H1 (cell line): ENCODE measurements around the gene TAS2R31. TPM values are rescaled to one million over a fixed set of nuclear protein-coding genes. Genes with fewer than 3 reads are reported as not detected.

Source experiments
- CTCF ChIA-PET: fragments of 300-600 bp; sonication (Branson Sonifier 250); formaldehyde crosslinking; loops from one replicate; lab custom pipeline; 2021; ENCODE audit not compliant: partially characterized antibody; lab: Charles Lee
- POLR2A ChIA-PET: fragments of 300-600 bp; sonication (Branson Sonifier 250); formaldehyde crosslinking; loops from one replicate; lab custom pipeline; 2021; ENCODE audit warnings: inconsistent platforms; ENCODE audit not compliant: partially characterized antibody; lab: Charles Lee
- DNase-seq, 2 experiments: peaks; one replicate each; pipeline versions ENCODE4 v3.0.0 to v3.0.0-alpha.2; 2010 to 2022; ENCODE audit warnings: low spot score in 2 of 2, low read depth in 1 of 2, mixed read lengths in 1 of 2
- FAIRE-seq: peaks from 2 replicates; lab custom pipeline; 2011; peaks lifted over from hg19 to GRCh38; lab: Jason Lieb, UNC
- H2AFZ ChIP-seq: 2 replicates; pipeline ENCODE4 v1.8.1; 2012; ENCODE audit warnings: low read length, inconsistent platforms
- H2AK5ac ChIP-seq: 2 replicates; pipeline ENCODE4 v1.6.1; 2013; ENCODE audit warnings: low read depth, low read length
- H2BK120ac ChIP-seq: replicated peaks from 2 replicates; pipeline ENCODE3; 2013; ENCODE audit warnings: low read depth, low read length, inconsistent platforms
- H2BK12ac ChIP-seq: 2 replicates; pipeline ENCODE4 v1.6.1; 2013; ENCODE audit warnings: low read depth, low read length
- H2BK15ac ChIP-seq: 2 replicates; pipeline ENCODE4 v1.6.1; 2013; ENCODE audit warnings: low read length
- H2BK20ac ChIP-seq: 2 replicates; pipeline ENCODE4 v1.6.1; 2013; ENCODE audit warnings: low read length
- H2BK5ac ChIP-seq: 2 replicates; pipeline ENCODE4 v1.6.1; 2013; ENCODE audit warnings: low read depth, low read length
- H3K14ac ChIP-seq: 2 replicates; pipeline ENCODE4 v1.6.1; 2013; ENCODE audit warnings: inconsistent platforms; ENCODE audit not compliant: insufficient read length
- H3K18ac ChIP-seq: 2 replicates; pipeline ENCODE4 v1.6.1; 2013; ENCODE audit warnings: low read length; ENCODE audit errors: extremely low read depth
- H3K23ac ChIP-seq: 2 replicates; pipeline ENCODE4 v1.6.1; 2013; ENCODE audit warnings: inconsistent platforms; ENCODE audit not compliant: insufficient read length
- H3K23me2 ChIP-seq: 2 replicates; pipeline ENCODE4 v1.6.1; 2013; ENCODE audit warnings: low read depth, low read length
- H3K27ac ChIP-seq: 2 replicates; pipeline ENCODE4 v1.6.1; 2011; ENCODE audit warnings: low read depth, low read length, inconsistent platforms
- H3K27me3 ChIP-seq, 4 experiments: replicated peaks in 1 of 4; 1 replicate in 1 of 4; 2 replicates in 3 of 4; pipeline versions ENCODE4 v1.6.1 to v1.8.1; 2011 to 2013; ENCODE audit warnings: low read length in 3 of 4, mild to moderate bottlenecking in 3 of 4, inconsistent platforms in 2 of 4, mixed read lengths in 2 of 4, moderate library complexity in 1 of 4; ENCODE audit not compliant: control insufficient read depth in 3 of 4, insufficient read depth in 3 of 4; ENCODE audit errors: extremely low read depth in 1 of 4
- H3K36me3 ChIP-seq, 4 experiments: 2 replicates each; pipeline versions ENCODE4 v1.6.1 to v1.8.1; 2011 to 2013; ENCODE audit warnings: mild to moderate bottlenecking in 4 of 4, low read length in 3 of 4, moderate library complexity in 2 of 4, control low read depth in 1 of 4, inconsistent platforms in 1 of 4; ENCODE audit not compliant: insufficient read depth in 4 of 4, control insufficient read depth in 2 of 4
- H3K4ac ChIP-seq: replicated peaks from 2 replicates; pipeline ENCODE3; 2013; ENCODE audit warnings: low read length, low read depth, mixed read lengths, inconsistent platforms; ENCODE audit not compliant: insufficient read length
- H3K4me1 ChIP-seq, 4 experiments: replicated peaks in 1 of 4; 1 replicate in 1 of 4; 2 replicates in 3 of 4; pipeline versions ENCODE4 v1.6.1 to v1.8.1; 2011 to 2013; ENCODE audit warnings: low read length in 3 of 4, inconsistent platforms in 2 of 4, mixed read lengths in 1 of 4; ENCODE audit not compliant: insufficient read depth in 4 of 4, control insufficient read depth in 3 of 4
- H3K4me2 ChIP-seq, 2 experiments: 2 replicates each; pipeline versions ENCODE4 v1.6.1 to v1.8.1; 2011 to 2013; ENCODE audit warnings: low read depth in 2 of 2, low read length in 2 of 2, control low read depth in 1 of 2, inconsistent platforms in 1 of 2, mild to moderate bottlenecking in 1 of 2; ENCODE audit not compliant: insufficient read depth in 1 of 2
- H3K4me3 ChIP-seq, 4 experiments: fragments of 200-600, 300-600 bp in 1 of 4; sonication (generic), shearing (Covaris generic), sonication (Bioruptor Twin) in 1 of 4; 2 replicates each; pipeline versions ENCODE4 v1.5.1 to v1.8.1; 2011 to 2016; ENCODE audit warnings: low read length in 4 of 4, low read depth in 3 of 4, control low read depth in 2 of 4, inconsistent platforms in 2 of 4, mild to moderate bottlenecking in 2 of 4, mixed read lengths in 1 of 4, moderate library complexity in 1 of 4; ENCODE audit not compliant: insufficient read depth in 2 of 4; ENCODE audit errors: extremely low read depth in 1 of 4
- H3K56ac ChIP-seq: replicated peaks from 2 replicates; pipeline ENCODE3; 2013; ENCODE audit warnings: low read depth, mild to moderate bottlenecking, mixed read lengths, low read length, inconsistent platforms; ENCODE audit not compliant: insufficient read length
- H3K79me1 ChIP-seq: 2 replicates; pipeline ENCODE4 v1.6.1; 2013; ENCODE audit warnings: low read depth, low read length, control low read depth
- H3K79me2 ChIP-seq, 2 experiments: 2 replicates each; pipeline versions ENCODE4 v1.6.1 to v1.8.1; 2012 to 2013; ENCODE audit warnings: low read length in 2 of 2, mild to moderate bottlenecking in 2 of 2, inconsistent platforms in 1 of 2; ENCODE audit not compliant: insufficient read depth in 2 of 2, control insufficient read depth in 1 of 2
- H3K9ac ChIP-seq, 4 experiments: replicated peaks in 1 of 4; 1 replicate in 1 of 4; 2 replicates in 3 of 4; pipeline versions ENCODE4 v1.6.1 to v1.8.1; 2011 to 2013; ENCODE audit warnings: low read depth in 3 of 4, low read length in 3 of 4, control low read depth in 2 of 4, mild to moderate bottlenecking in 2 of 4, moderate library complexity in 2 of 4, inconsistent platforms in 1 of 4; ENCODE audit errors: extremely low read depth in 1 of 4
- H3K9me3 ChIP-seq, 2 experiments: 2 replicates each; pipeline versions ENCODE4 v1.6.1 to v1.8.1; 2012 to 2013; ENCODE audit warnings: mild to moderate bottlenecking in 2 of 2, moderate library complexity in 2 of 2, control low read depth in 1 of 2, inconsistent platforms in 1 of 2, low read depth in 1 of 2, low read length in 1 of 2, mixed read lengths in 1 of 2; ENCODE audit not compliant: insufficient read depth in 2 of 2
- H4K20me1 ChIP-seq, 2 experiments: replicated peaks in 1 of 2; 2 replicates each; pipeline versions ENCODE3 to v1.8.1; 2011 to 2013; ENCODE audit warnings: inconsistent platforms in 2 of 2, low read length in 2 of 2, mild to moderate bottlenecking in 1 of 2; ENCODE audit not compliant: insufficient read depth in 2 of 2, control insufficient read depth in 1 of 2
- H4K5ac ChIP-seq: 2 replicates; pipeline ENCODE4 v1.6.1; 2013; ENCODE audit warnings: low read length, low read depth, mixed read lengths, inconsistent platforms; ENCODE audit not compliant: insufficient read length
- H4K8ac ChIP-seq: 2 replicates; pipeline ENCODE4 v1.8.0; 2013; ENCODE audit warnings: mild to moderate bottlenecking, moderate library complexity, low read length, inconsistent platforms; ENCODE audit not compliant: insufficient read depth; ENCODE audit errors: extremely low read depth
- H4K91ac ChIP-seq: replicated peaks from 2 replicates; pipeline ENCODE3; 2013; ENCODE audit warnings: low read length, mixed read lengths, inconsistent platforms; ENCODE audit not compliant: insufficient read length
- BACH1 ChIP-seq: IDR thresholded peaks from 2 replicates; pipeline ENCODE4 v1.6.1; 2012; ENCODE audit warnings: low read length, improper control_type of control experiment
- CBX5 ChIP-seq: fragments of 300-800, 300-1000 bp; sonication (generic); IDR thresholded peaks from 2 replicates; pipeline ENCODE4 v1.7.1; 2016; ENCODE audit warnings: antibody characterized with exemption, low read length, low read depth
- CBX8 ChIP-seq: fragments of 300-800, 300-1000 bp; sonication (generic); IDR thresholded peaks from 2 replicates; pipeline ENCODE4 v1.7.1; 2016; ENCODE audit warnings: low read depth, low read length, borderline replicate concordance
- CHD1 ChIP-seq: IDR thresholded peaks from 2 replicates; pipeline ENCODE4 v1.6.1; 2012; ENCODE audit warnings: low read depth, low read length, improper control_type of control experiment
- CREB1 ChIP-seq: IDR thresholded peaks from 2 replicates; pipeline ENCODE4 v1.6.1; 2012; ENCODE audit warnings: inconsistent platforms
- EP300 ChIP-seq, 2 experiments: IDR thresholded peaks; 1 replicate in 1 of 2; 2 replicates in 1 of 2; pipeline ENCODE4 v1.6.1; 2011 to 2012; ENCODE audit warnings: low read depth in 2 of 2, low read length in 2 of 2, mild to moderate bottlenecking in 2 of 2, borderline replicate concordance in 1 of 2, inconsistent platforms in 1 of 2, moderate library complexity in 1 of 2
- GTF2F1 ChIP-seq: IDR thresholded peaks from 2 replicates; pipeline ENCODE4 v1.6.1; 2012; ENCODE audit warnings: low read depth, low read length, improper control_type of control experiment, borderline replicate concordance
- POLR2AphosphoS5 ChIP-seq: IDR thresholded peaks from 2 replicates; pipeline ENCODE4 v1.6.1; 2011; ENCODE audit warnings: low read depth, low read length
- RBBP5 ChIP-seq: IDR thresholded peaks from 2 replicates; pipeline ENCODE4 v1.7.1; 2012; ENCODE audit warnings: low read depth, mild to moderate bottlenecking, inconsistent platforms, low read length, moderate library complexity, borderline replicate concordance
- RFX5 ChIP-seq: IDR thresholded peaks from 2 replicates; pipeline ENCODE4 v1.6.1; 2011; ENCODE audit warnings: low read depth, low read length, improper control_type of control experiment, borderline replicate concordance
- RNF2 ChIP-seq: fragments of 200-900, 300-1000 bp; sonication (generic); IDR thresholded peaks from 2 replicates; pipeline ENCODE4 v1.7.1; 2016; ENCODE audit warnings: borderline replicate concordance, low read depth, mild to moderate bottlenecking, antibody characterized with exemption, low read length; ENCODE audit not compliant: poor library complexity, severe bottlenecking; ENCODE audit errors: missing control alignments
- SAP30 ChIP-seq: fragments of 300-600 bp; sonication (generic); IDR thresholded peaks from 2 replicates; pipeline ENCODE4 v1.7.1; 2012; ENCODE audit warnings: low read length, moderate library complexity, mild to moderate bottlenecking, inconsistent platforms; ENCODE audit not compliant: insufficient read depth, insufficient replicate concordance
- SIX5 ChIP-seq: IDR thresholded peaks from 2 replicates; pipeline ENCODE4 v1.6.1; 2011; ENCODE audit warnings: mild to moderate bottlenecking, low read depth, low read length
- SP1 ChIP-seq: IDR thresholded peaks from 2 replicates; pipeline ENCODE4 v1.6.1; 2011; ENCODE audit warnings: low read depth, low read length
- WGBS, 2 experiments: shearing (Covaris generic) in 1 of 2; methylation state at CpG; one replicate each; pipeline versions ENCODE4 v1.1.6 to v1.1.7; 2013 to 2015; ENCODE audit warnings: low lambda C conversion rate in 2 of 2, mixed read lengths in 2 of 2, inconsistent platforms in 1 of 2, low coverage in 1 of 2, missing lambda C conversion rate in 1 of 2; ENCODE audit not compliant: insufficient replicate concordance in 2 of 2, insufficient coverage in 1 of 2, insufficient read length in 1 of 2; ENCODE audit errors: extremely low coverage in 1 of 2, missing lambda C conversion rate in 1 of 2; 5-methylcytosine and 5-hydroxymethylcytosine counted together
- polyA plus RNA-seq, 7 experiments: library from polyadenylated mRNA; depleted of rRNA in 3 of 7; stranded (reverse) in 5 of 7; unstranded in 2 of 7; fragments of >200 nt in 5 of 7; fragments of 200-250 nt in 2 of 7; gene quantifications; 1 replicate in 5 of 7; 2 replicates in 1 of 7; 4 replicates in 1 of 7; pipeline versions ENCODE4 v1.2.1 to v1.2.3, GENCODE V29; 2011 to 2013; ENCODE audit warnings: missing spikeins in 2 of 7, mixed read lengths in 2 of 7
- total RNA-seq: library from RNA; stranded (reverse); fragmentation: NEBNext Ultra II Directional; extraction: Animal tissue kit (Norgen Biotek cat#: 25700); gene quantifications from 2 replicates; pipeline ENCODE4 v1.2.1, GENCODE V29; 2021
- TF ChIP-seq, protein P1 (sequence below): IDR thresholded peaks from 2 replicates; pipeline ENCODE4 v1.6.1; 2012; ENCODE audit warnings: inconsistent platforms

Gene TAS2R31
- total and polyA plus RNA-seq, 2 of the 8 experiments (the other 6 are each of a cell fraction or from before 2014, with no cell fraction given) = 0.24 to 1.4 TPM

DNA sequence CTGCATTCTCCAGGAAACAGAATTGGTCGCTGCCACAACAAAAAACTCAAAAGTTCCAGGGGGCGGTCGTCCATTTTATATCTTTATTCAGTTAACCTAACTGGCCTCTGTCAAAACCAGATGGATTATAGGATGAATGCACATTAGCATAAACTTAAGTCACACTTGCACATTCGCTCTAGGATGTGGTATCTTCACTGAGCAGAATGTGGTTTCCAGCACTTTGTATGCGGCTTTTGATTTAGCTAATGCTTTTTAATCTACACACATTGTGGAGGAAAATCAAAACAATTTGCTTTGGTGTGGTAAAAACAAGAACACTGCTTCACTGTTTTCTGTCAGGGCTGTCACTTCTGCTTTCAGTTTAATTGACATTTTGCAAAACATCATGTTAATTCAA is 49.0 kb downstream of the TAS2R31 start:
- ChIA-PET CTCF (interaction anchor here (0.8 kb wide), 1 partner anchor 183 kb away, joined by 4 read pairs; no protein-coding TSS in a partner anchor), POLR2A (no interaction called here)
- no peak overlapping the region for H3K4ac ChIP-seq
- H3K9me3 ChIP-seq = no peaks in the 10 kb centered on the region
- H3K23ac ChIP-seq = no peak overlapping the region
- 95% methylated on average over 5 of the region's 5 CpGs; no CpG with 5 or more reads in 1 of the 2 experiments for WGBS, 2 experiments
- no peak overlapping the region for H4K8ac ChIP-seq
- no peak overlapping the region for H4K5ac ChIP-seq
- no peak overlapping the region for H4K91ac ChIP-seq
- no peaks in the 10 kb centered on the region for H3K79me1 ChIP-seq
- peaks cover 0 to 2% of the 10 kb centered on the region in 2 experiments for H4K20me1 ChIP-seq
- H3K4me2 ChIP-seq = no peak overlapping the region
- H2AFZ ChIP-seq = no peak overlapping the region
- H3K4me3 ChIP-seq = no peak overlapping the region
- no peak overlapping the region for H2BK15ac ChIP-seq
- H3K14ac ChIP-seq = no peak overlapping the region
- no peaks in the 10 kb centered on the region for H3K4me1 ChIP-seq
- no peaks in the 10 kb centered on the region for H3K27me3 ChIP-seq
- FAIRE-seq = no peak
- no peaks in the 10 kb centered on the region for H3K79me2 ChIP-seq
- H3K23me2 ChIP-seq = no peaks in the 10 kb centered on the region
- no peak overlapping the region for H3K56ac ChIP-seq
- H2BK5ac ChIP-seq = no peak overlapping the region
- no peak overlapping the region for H3K18ac ChIP-seq
- no peak overlapping the region for H3K27ac ChIP-seq
- no peak overlapping the region for H2BK20ac ChIP-seq
- H2AK5ac ChIP-seq = no peak overlapping the region
- H2BK12ac ChIP-seq = no peak overlapping the region
- H3K36me3 ChIP-seq = no peaks in the 10 kb centered on the region
- no peak overlapping the region for H3K9ac ChIP-seq
- no peak for DNase-seq
- no peak overlapping the region for H2BK120ac ChIP-seq
- TF ChIP-seq SP1 (no peak), RNF2 (no peak), BACH1 (no peak), SAP30 (no peak), RFX5 (no peak), POLR2AphosphoS5 (no peak), CREB1 (no peak), GTF2F1 (no peak), CBX8 (no peak), CBX5 (no peak), RBBP5 (no peak), SIX5 (no peak), CHD1 (no peak), EP300 (IDR thresholded peaks at IDR 0.05; ENCODE audit: borderline replicate concordance in 1 of 2, low read depth in 2 of 2, low read length in 2 of 2) (no peak)
- TF ChIP-seq, protein P1, sequence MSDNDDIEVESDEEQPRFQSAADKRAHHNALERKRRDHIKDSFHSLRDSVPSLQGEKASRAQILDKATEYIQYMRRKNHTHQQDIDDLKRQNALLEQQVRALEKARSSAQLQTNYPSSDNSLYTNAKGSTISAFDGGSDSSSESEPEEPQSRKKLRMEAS = no peak
